Measurements from ENCODE around the gene PGPEP1.
"Not testable (repeated sequence)": the region's sequence is repeated elsewhere in the genome, so short reads cannot be mapped to it uniquely, and the experiment has no call there.

PGPEP1 gene

GRCh38 chr19:18321734-18322102, 18.7 kb upstream of the PGPEP1 start:
- DNase-seq (ENCODE audit: low read depth, low spot score): peak; percentile 2

GRCh38 chr19:18322318-18322758, 18.1 kb upstream of the PGPEP1 start:
- DNase-seq (ENCODE audit: low read depth, low spot score): peak; percentile 59
- in situ Hi-C loops (cut with HindIII; ENCODE audit: low sequenced_read_pairs): no loop called here
- peak; percentile 37 for TF ChIP-seq CTCF (IDR thresholded peaks at IDR 0.05; ENCODE audit: low read depth, low read length)
- H3K4me3 ChIP-seq (ENCODE audit: low read depth, low read length): peak overlapping the region; percentile 82

More at GRCh38 chr19:18321734-18322102, 18.7 kb upstream of the PGPEP1 start:
- in situ Hi-C loops (cut with HindIII; ENCODE audit: low sequenced_read_pairs): no loop called here
- TF ChIP-seq CTCF (IDR thresholded peaks at IDR 0.05; ENCODE audit: low read depth, low read length): no peak
- peak overlapping the region; percentile 82 for H3K4me3 ChIP-seq (ENCODE audit: low read depth, low read length)

GRCh38 chr19:18322759-18323460, 17.5 kb upstream of the PGPEP1 start, which contains the start of gene LSM4:
TSS of gene LSM4 (minus strand) at chr19:18323076. CDS start at chr19:18323020, 56 bp downstream.
- H3K4me3 ChIP-seq (ENCODE audit: low read depth, low read length): peak within 1 kb of the TSS; percentile 82
- in situ Hi-C loops (cut with HindIII; ENCODE audit: low sequenced_read_pairs): no loop called here
- TF ChIP-seq CTCF (IDR thresholded peaks at IDR 0.05; ENCODE audit: low read depth, low read length): peak; percentile 42
- peak; percentile 98 for DNase-seq (ENCODE audit: low read depth, low spot score)

- in situ Hi-C loops (cut with HindIII; ENCODE audit: low sequenced_read_pairs); H3K4me3 ChIP-seq (ENCODE audit: low read depth, low read length); DNase-seq (ENCODE audit: low read depth, low spot score): not testable (repeated sequence)
Observed at GRCh38 chr19:18324373-18324731, 16.0 kb upstream of the PGPEP1 start.

GRCh38 chr19:18326772-18327171, 13.6 kb upstream of the PGPEP1 start:
- H3K4me3 ChIP-seq (ENCODE audit: low read depth, low read length): no peak overlapping the region
- TF ChIP-seq CTCF (IDR thresholded peaks at IDR 0.05; ENCODE audit: low read depth, low read length): no peak
- in situ Hi-C loops (cut with HindIII; ENCODE audit: low sequenced_read_pairs): no loop called here
- DNase-seq (ENCODE audit: low read depth, low spot score): no peak

- peak overlapping the region; percentile 36 for H3K4me3 ChIP-seq (ENCODE audit: low read depth, low read length)
- DNase-seq (ENCODE audit: low read depth, low spot score): peak; percentile 98
- TF ChIP-seq CTCF (IDR thresholded peaks at IDR 0.05; ENCODE audit: low read depth, low read length): peak; percentile 97
- in situ Hi-C loops (cut with HindIII; ENCODE audit: low sequenced_read_pairs): no loop called here
Observed at GRCh38 chr19:18328340-18329034, 11.9 kb upstream of the PGPEP1 start.

- H3K4me3 ChIP-seq (ENCODE audit: low read depth, low read length): peak overlapping the region; percentile 36
Observed at GRCh38 chr19:18329035-18329376, 11.4 kb upstream of the PGPEP1 start.

More at GRCh38 chr19:18329035-18329376, 11.4 kb upstream of the PGPEP1 start:
- DNase-seq (ENCODE audit: low read depth, low spot score): no peak
- in situ Hi-C loops (cut with HindIII; ENCODE audit: low sequenced_read_pairs): no loop called here
- TF ChIP-seq CTCF (IDR thresholded peaks at IDR 0.05; ENCODE audit: low read depth, low read length): no peak
